Prostate gland (tissue), 2 donors: ENCODE measurements around the gene WARS2. TPM values are rescaled to one million over a fixed set of nuclear protein-coding genes. Genes with fewer than 3 reads are reported as not detected.

Source experiments
- DNase-seq: peaks from one replicate; pipeline ENCODE4 v3.0.0-alpha.2; 2019; ENCODE audit warnings: low spot score
- H3K27ac ChIP-seq, 2 donors: fragments of 200-600 bp; sonication (generic); 2 replicates each; pipeline ENCODE4 v1.5.1; 2017 to 2019
- H3K27me3 ChIP-seq: fragments of 200-600 bp; sonication (generic); replicated peaks from 2 replicates; pipeline ENCODE4 v1.5.1; 2019; ENCODE audit not compliant: insufficient read depth
- H3K36me3 ChIP-seq, 2 donors: fragments of 200-600 bp; sonication (generic); 1 replicate in 1 of 2; 2 replicates in 1 of 2; pipeline versions ENCODE4 v1.5.1 to v1.8.1; 2017 to 2019
- H3K4me1 ChIP-seq: fragments of 200-600 bp; sonication (generic); replicated peaks from 2 replicates; pipeline ENCODE4 v1.5.1; 2019
- H3K4me3 ChIP-seq, 2 donors: fragments of 200-600 bp; sonication (generic); 2 replicates each; pipeline ENCODE4 v1.5.1; 2017 to 2019
- H3K9me3 ChIP-seq: fragments of 200-600 bp; sonication (generic); 2 replicates; pipeline ENCODE4 v1.5.1; 2017
- POLR2A ChIP-seq: fragments of 450-650 bp; IDR thresholded peaks from one replicate; pipeline ENCODE4 v1.6.1; 2016; ENCODE audit warnings: antibody characterized with exemption, mild to moderate bottlenecking
- POLR2AphosphoS5 ChIP-seq: sonication (generic); formaldehyde crosslinking; IDR thresholded peaks from one replicate; pipeline ENCODE4 v1.6.1; 2017; ENCODE audit warnings: antibody characterized with exemption
- WGBS: methylation state at CpG from one replicate; pipeline ENCODE4 v1.1.5; 2018; 5-methylcytosine and 5-hydroxymethylcytosine counted together
- intact Hi-C: fragments of 100-400 bp; cut with DNase I; formaldehyde crosslinking; loops from one replicate; pipeline ENCODE4 v1.14.2; 2022
- total RNA-seq, 2 donors: library from RNA; depleted of rRNA; stranded (reverse); fragments of >200 nt; gene quantifications; one replicate each; pipeline ENCODE4 v1.1.0, GENCODE V29; 2016
- TF ChIP-seq, protein P1 (sequence below), 4 experiments: fragments of 200-600 bp in 2 of 4; fragments of 450-650 bp in 2 of 4; sonication (generic) in 2 of 4; IDR thresholded peaks; 1 replicate in 3 of 4; 2 replicates in 1 of 4; pipeline ENCODE4 v1.5.1; 2016 to 2019; ENCODE audit warnings: antibody characterized with exemption in 4 of 4, mild to moderate bottlenecking in 2 of 4, moderate library complexity in 2 of 4

WARS2 gene
- total RNA-seq, 2 donors from 2014 or later: 15.6 to 22.0 TPM

DNA sequence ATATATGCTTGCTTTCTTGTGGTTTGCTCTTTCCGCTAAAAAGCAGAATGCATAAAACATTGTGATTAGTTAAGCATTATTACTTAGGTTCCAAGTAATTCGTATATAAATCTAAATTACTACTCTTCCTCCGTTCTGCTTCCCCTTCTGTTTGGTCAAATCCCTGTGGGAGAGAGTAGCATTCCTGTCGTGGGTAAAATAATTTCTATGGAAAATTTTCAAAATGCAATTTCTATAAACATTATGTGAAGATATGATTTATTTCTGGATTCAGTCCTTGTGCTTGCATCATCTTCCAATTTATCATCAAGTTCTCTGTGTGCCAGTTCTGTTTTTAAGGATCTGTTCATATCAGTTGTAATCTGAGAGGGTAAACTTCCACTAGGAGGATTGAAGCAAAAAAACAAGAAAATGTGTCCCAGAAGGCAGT lies 7.2 kb upstream of the WARS2 start:
- Histone ChIP-seq H3K9me3 (no peaks in the 10 kb centered on the region), H3K27ac (no peak overlapping the region), H3K4me3 (no peak overlapping the region), H3K36me3 (no peaks in the 10 kb centered on the region), H3K4me1 (no peaks in the 10 kb centered on the region), H3K27me3 (no peaks in the 10 kb centered on the region)
- TF ChIP-seq POLR2A (no peak), POLR2AphosphoS5 (no peak)
- TF ChIP-seq, protein P1, sequence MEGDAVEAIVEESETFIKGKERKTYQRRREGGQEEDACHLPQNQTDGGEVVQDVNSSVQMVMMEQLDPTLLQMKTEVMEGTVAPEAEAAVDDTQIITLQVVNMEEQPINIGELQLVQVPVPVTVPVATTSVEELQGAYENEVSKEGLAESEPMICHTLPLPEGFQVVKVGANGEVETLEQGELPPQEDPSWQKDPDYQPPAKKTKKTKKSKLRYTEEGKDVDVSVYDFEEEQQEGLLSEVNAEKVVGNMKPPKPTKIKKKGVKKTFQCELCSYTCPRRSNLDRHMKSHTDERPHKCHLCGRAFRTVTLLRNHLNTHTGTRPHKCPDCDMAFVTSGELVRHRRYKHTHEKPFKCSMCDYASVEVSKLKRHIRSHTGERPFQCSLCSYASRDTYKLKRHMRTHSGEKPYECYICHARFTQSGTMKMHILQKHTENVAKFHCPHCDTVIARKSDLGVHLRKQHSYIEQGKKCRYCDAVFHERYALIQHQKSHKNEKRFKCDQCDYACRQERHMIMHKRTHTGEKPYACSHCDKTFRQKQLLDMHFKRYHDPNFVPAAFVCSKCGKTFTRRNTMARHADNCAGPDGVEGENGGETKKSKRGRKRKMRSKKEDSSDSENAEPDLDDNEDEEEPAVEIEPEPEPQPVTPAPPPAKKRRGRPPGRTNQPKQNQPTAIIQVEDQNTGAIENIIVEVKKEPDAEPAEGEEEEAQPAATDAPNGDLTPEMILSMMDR (IDR thresholded peaks at IDR 0.05): no peak
- no peak for DNase-seq
- 62% methylated on average over 4 of the region's 4 CpGs for WGBS
- intact Hi-C loops: no loop called here

DNA sequence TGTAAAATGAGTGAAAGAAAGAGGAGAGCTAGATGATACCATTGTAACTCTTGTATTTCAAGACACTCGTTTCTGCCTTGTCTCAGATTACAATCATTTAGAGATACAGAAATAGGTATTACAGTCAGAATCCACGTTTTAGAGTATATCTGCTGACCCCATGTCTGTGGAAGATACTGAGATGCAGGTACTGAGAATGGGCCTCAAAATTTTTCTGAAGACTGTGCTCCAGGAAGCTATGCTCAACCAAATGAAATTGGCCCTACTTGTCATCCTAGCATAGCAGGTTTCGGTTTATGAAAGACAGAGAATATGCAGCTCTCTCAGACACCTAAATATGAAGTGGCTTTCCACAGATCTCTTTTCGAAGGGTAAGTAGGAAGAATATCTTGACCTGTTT lies 6.0 kb upstream of the WARS2 start:
- Histone ChIP-seq H3K9me3 (no peaks in the 10 kb centered on the region), H3K27ac (no peak overlapping the region), H3K4me3 (no peak overlapping the region), H3K27me3 (no peaks in the 10 kb centered on the region), H3K4me1 (no peaks in the 10 kb centered on the region), H3K36me3 (no peaks in the 10 kb centered on the region)
- intact Hi-C loops: no loop called here
- DNase-seq: no peak
- no peak for TF ChIP-seq POLR2A
- TF ChIP-seq, protein P1 (IDR thresholded peaks at IDR 0.05): no peak
- 70% methylated on average over 4 of the region's 4 CpGs for WGBS

DNA sequence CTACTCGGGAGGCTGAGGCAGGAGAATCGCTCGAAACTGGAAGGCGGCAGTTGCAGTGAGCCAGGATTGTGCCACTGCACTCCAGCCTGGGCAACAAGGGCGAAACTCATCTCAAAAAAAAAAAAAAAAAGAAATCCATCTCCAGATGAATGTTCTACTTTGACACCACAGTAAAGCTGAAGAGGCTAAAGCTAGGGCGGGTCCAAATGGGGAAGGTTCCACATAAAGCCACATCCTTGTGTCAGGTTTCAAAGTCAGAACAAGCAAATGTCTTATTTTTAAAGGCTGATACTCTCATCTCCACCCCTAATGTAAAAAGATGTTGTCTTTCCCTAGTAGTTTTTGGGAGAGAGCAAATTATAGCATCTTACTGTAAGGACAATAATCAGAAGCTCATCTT lies 4.4 kb upstream of the WARS2 start:
- Histone ChIP-seq H3K4me1 (no peaks in the 10 kb centered on the region), H3K9me3 (no peaks in the 10 kb centered on the region), H3K4me3 (no peak overlapping the region), H3K36me3 (no peaks in the 10 kb centered on the region), H3K27ac (no peak overlapping the region), H3K27me3 (no peaks in the 10 kb centered on the region)
- WGBS: 99% methylated on average over 6 of the region's 6 CpGs
- intact Hi-C loops: loop anchor here (5.0 kb wide), 1 partner anchor 502 kb away; the partner anchor contains the start of gene ZNF697
- TF ChIP-seq, protein P1 (IDR thresholded peaks at IDR 0.05): no peak
- no peak for TF ChIP-seq POLR2AphosphoS5
- no peak for TF ChIP-seq POLR2A
- DNase-seq: no peak

DNA sequence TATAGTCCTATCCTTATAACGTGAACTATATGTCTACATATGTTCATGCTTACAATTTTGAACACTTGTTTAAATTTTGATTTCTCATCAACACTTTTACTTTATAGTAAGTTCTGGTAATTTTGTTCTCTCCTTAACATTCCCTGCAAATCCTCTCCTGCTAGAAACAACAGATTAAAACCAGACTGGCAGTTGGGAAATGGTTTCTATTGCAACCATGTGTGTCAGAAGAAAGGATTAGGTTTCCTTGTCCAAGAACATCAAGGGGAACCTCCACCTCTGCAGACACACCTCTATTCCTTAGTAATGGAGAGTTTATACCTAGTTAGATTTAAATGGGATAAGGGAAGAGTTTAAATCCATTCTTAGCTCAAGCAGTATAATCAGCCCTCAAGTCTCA lies 3.3 kb upstream of the WARS2 start:
- Histone ChIP-seq H3K9me3 (no peaks in the 10 kb centered on the region), H3K4me3 (no peak overlapping the region), H3K36me3 (no peaks in the 10 kb centered on the region), H3K27me3 (no peaks in the 10 kb centered on the region), H3K27ac (no peak overlapping the region), H3K4me1 (peaks cover 4% of the 10 kb centered on the region)
- no peak for DNase-seq
- TF ChIP-seq POLR2A: no peak
- TF ChIP-seq, protein P1 (IDR thresholded peaks at IDR 0.05): no peak
- no peak for TF ChIP-seq POLR2AphosphoS5
- intact Hi-C loops: loop anchor here (5.0 kb wide), 1 partner anchor 504 kb away; the partner anchor contains the start of gene ZNF697
- WGBS: 83% methylated on average over 1 of the region's 1 CpG

DNA sequence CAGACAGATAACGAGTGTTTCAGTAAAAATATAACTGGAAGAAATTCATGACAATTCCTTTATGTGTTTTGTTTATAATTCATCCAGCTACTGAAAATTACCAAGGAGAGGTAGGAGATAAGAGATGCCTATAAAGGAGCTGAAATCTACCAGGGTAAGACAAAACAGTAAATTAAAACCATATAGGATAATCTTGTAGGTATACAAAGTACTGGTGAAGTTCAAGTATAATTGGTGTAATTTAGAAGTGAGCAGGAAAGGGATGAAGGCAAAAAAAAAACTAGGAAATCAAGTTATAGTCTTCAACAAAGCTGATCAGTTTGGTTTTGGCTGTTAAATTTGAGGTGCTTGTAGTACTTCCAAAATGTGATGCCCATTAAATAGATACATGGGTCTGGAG lies 1.2 kb upstream of the WARS2 start:
- H3K4me1 ChIP-seq: peaks cover 4% of the 10 kb centered on the region
- no peak for DNase-seq
- H3K27me3 ChIP-seq: no peaks in the 10 kb centered on the region
- H3K4me3 ChIP-seq: no peak overlapping the region
- no peaks in the 10 kb centered on the region for H3K9me3 ChIP-seq
- WGBS: 97% methylated on average over 1 of the region's 1 CpG
- intact Hi-C loops: loop anchor here (5.0 kb wide), 1 partner anchor 506 kb away; the partner anchor contains the start of gene ZNF697
- H3K27ac ChIP-seq: no peak overlapping the region
- H3K36me3 ChIP-seq: no peaks in the 10 kb centered on the region
- TF ChIP-seq POLR2AphosphoS5 (no peak), POLR2A (no peak)
- TF ChIP-seq, protein P1 (IDR thresholded peaks at IDR 0.05): no peak
